ENCODE measurements around the gene RTBDN. TPM values are rescaled to one million over a fixed set of nuclear protein-coding genes. Genes with fewer than 3 reads are reported as not detected.

Gene RTBDN
- polyA plus RNA-seq, 4 donors, result 0.64 to 1.7 (median 0.67) TPM; not detected in 1

GRCh38 chr19:12789098-12789903 is 45.1 kb downstream of the RTBDN start:
- Histone ChIP-seq H3K4me1 (ENCODE audit: control insufficient read depth in 3 of 3, insufficient read depth in 2 of 3, low read depth in 1 of 3, low read length in 2 of 3) (peaks cover 8 to 63% (median 8%) of the 10 kb centered on the region in 3 donors), H3K9me3 (ENCODE audit: control insufficient read depth in 2 of 2, insufficient read depth in 1 of 2, low read depth in 1 of 2, low read length in 1 of 2) (no peaks in the 10 kb centered on the region), H3K4me3 (ENCODE audit: low read depth in 1 of 3, low read length in 3 of 3) (peak overlapping the region; percentile 33 to 97 (median 60)), H3K27ac (ENCODE audit: low read depth in 1 of 3, low read length in 2 of 3) (peak overlapping the region; percentile 98 to 100 (median 99)), H3K27me3 (ENCODE audit: control insufficient read depth in 3 of 3, insufficient read depth in 3 of 3, low read length in 3 of 3) (no peaks in the 10 kb centered on the region), H3K36me3 (ENCODE audit: control insufficient read depth in 3 of 3, insufficient read depth in 2 of 3, low read depth in 1 of 3, low read length in 3 of 3) (peaks cover 0 to 8% (median 0%) of the 10 kb centered on the region in 3 donors)
- FAIRE-seq (no peak), DNase-seq (peak in 1 of 2 donors; percentile 90)
- 0 to 3% (median 1%) methylated on average over 15 to 46 of the region's 46 CpGs for WGBS, 3 donors

- FAIRE-seq, result no peak
- 1 to 3% (median 3%) methylated on average over 12 of the region's 12 CpGs for WGBS, 3 donors
- no peaks in the 10 kb centered on the region for H3K9me3 ChIP-seq (ENCODE audit: control insufficient read depth in 2 of 2, insufficient read depth in 1 of 2, low read depth in 1 of 2, low read length in 1 of 2)
- peak overlapping the region in 2 of 3 donors; percentile 60 for H3K4me3 ChIP-seq (ENCODE audit: low read depth in 1 of 3, low read length in 3 of 3)
- no peaks in the 10 kb centered on the region for H3K27me3 ChIP-seq (ENCODE audit: control insufficient read depth in 3 of 3, insufficient read depth in 3 of 3, low read length in 3 of 3)
- peaks cover 9 to 65% (median 9%) of the 10 kb centered on the region in 3 donors for H3K4me1 ChIP-seq (ENCODE audit: control insufficient read depth in 3 of 3, insufficient read depth in 2 of 3, low read depth in 1 of 3, low read length in 2 of 3)
- H3K36me3 ChIP-seq (ENCODE audit: control insufficient read depth in 3 of 3, insufficient read depth in 2 of 3, low read depth in 1 of 3, low read length in 3 of 3), result peaks cover 0 to 8% (median 0%) of the 10 kb centered on the region in 3 donors
- peak overlapping the region; percentile 98 to 100 (median 99) for H3K27ac ChIP-seq (ENCODE audit: low read depth in 1 of 3, low read length in 2 of 3)
- DNase-seq, result peak; percentile 84 to 92
Measured at GRCh38 chr19:12788682-12789097, 45.7 kb downstream of the RTBDN start.

- DNase-seq, result no peak
- Histone ChIP-seq H3K4me3 (ENCODE audit: low read depth in 1 of 3, low read length in 3 of 3) (peak overlapping the region in 2 of 3 donors; percentile 60), H3K27ac (ENCODE audit: low read depth in 1 of 3, low read length in 2 of 3) (peak overlapping the region; percentile 98 to 100 (median 99)), H3K27me3 (ENCODE audit: control insufficient read depth in 3 of 3, insufficient read depth in 3 of 3, low read length in 3 of 3) (no peaks in the 10 kb centered on the region), H3K4me1 (ENCODE audit: control insufficient read depth in 3 of 3, insufficient read depth in 2 of 3, low read depth in 1 of 3, low read length in 2 of 3) (peaks cover 14 to 70% (median 15%) of the 10 kb centered on the region in 3 donors), H3K36me3 (ENCODE audit: control insufficient read depth in 3 of 3, insufficient read depth in 2 of 3, low read depth in 1 of 3, low read length in 3 of 3) (peaks cover 0 to 8% (median 0%) of the 10 kb centered on the region in 3 donors), H3K9me3 (ENCODE audit: control insufficient read depth in 2 of 2, insufficient read depth in 1 of 2, low read depth in 1 of 2, low read length in 1 of 2) (no peaks in the 10 kb centered on the region)
- 17 to 34% (median 24%) methylated on average over 4 of the region's 4 CpGs for WGBS, 3 donors
- no peak for FAIRE-seq
Measured at GRCh38 chr19:12788042-12788681, 46.2 kb downstream of the RTBDN start.

- H3K9me3 ChIP-seq (ENCODE audit: control insufficient read depth in 2 of 2, insufficient read depth in 1 of 2, low read depth in 1 of 2, low read length in 1 of 2), result no peaks in the 10 kb centered on the region
- H3K4me3 ChIP-seq (ENCODE audit: low read depth in 1 of 3, low read length in 3 of 3), result no peak overlapping the region
- FAIRE-seq (no peak), DNase-seq (no peak)
- 70 to 76% (median 74%) methylated on average over 10 of the region's 10 CpGs for WGBS, 3 donors
- peaks cover 18 to 73% (median 19%) of the 10 kb centered on the region in 3 donors for H3K4me1 ChIP-seq (ENCODE audit: control insufficient read depth in 3 of 3, insufficient read depth in 2 of 3, low read depth in 1 of 3, low read length in 2 of 3)
- H3K27ac ChIP-seq (ENCODE audit: low read depth in 1 of 3, low read length in 2 of 3), result peak overlapping the region; percentile 35 to 100 (median 87)
- H3K27me3 ChIP-seq (ENCODE audit: control insufficient read depth in 3 of 3, insufficient read depth in 3 of 3, low read length in 3 of 3), result no peaks in the 10 kb centered on the region
- H3K36me3 ChIP-seq (ENCODE audit: control insufficient read depth in 3 of 3, insufficient read depth in 2 of 3, low read depth in 1 of 3, low read length in 3 of 3), result peaks cover 0 to 1% (median 0%) of the 10 kb centered on the region in 3 donors
Measured at GRCh38 chr19:12787458-12787857, 46.9 kb downstream of the RTBDN start.

- H3K27ac ChIP-seq (ENCODE audit: low read depth in 1 of 3, low read length in 2 of 3), result peak overlapping the region; percentile 87 to 100 (median 95)
- no peak for FAIRE-seq
- H3K36me3 ChIP-seq (ENCODE audit: control insufficient read depth in 3 of 3, insufficient read depth in 2 of 3, low read depth in 1 of 3, low read length in 3 of 3), result no peaks in the 10 kb centered on the region
- H3K27me3 ChIP-seq (ENCODE audit: control insufficient read depth in 3 of 3, insufficient read depth in 3 of 3, low read length in 3 of 3), result no peaks in the 10 kb centered on the region
- no peak overlapping the region for H3K4me3 ChIP-seq (ENCODE audit: low read depth in 1 of 3, low read length in 3 of 3)
- WGBS, 3 donors, result 82 to 93% (median 87%) methylated on average over 3 of the region's 3 CpGs
- peaks cover 18 to 76% (median 19%) of the 10 kb centered on the region in 3 donors for H3K4me1 ChIP-seq (ENCODE audit: control insufficient read depth in 3 of 3, insufficient read depth in 2 of 3, low read depth in 1 of 3, low read length in 2 of 3)
- H3K9me3 ChIP-seq (ENCODE audit: control insufficient read depth in 2 of 2, insufficient read depth in 1 of 2, low read depth in 1 of 2, low read length in 1 of 2), result no peaks in the 10 kb centered on the region
- peak in 1 of 2 donors; percentile 43 for DNase-seq
Measured at GRCh38 chr19:12786952-12787351, 47.4 kb downstream of the RTBDN start.

- Histone ChIP-seq H3K27ac (ENCODE audit: low read depth in 1 of 3, low read length in 2 of 3) (peak overlapping the region; percentile 87 to 100 (median 95)), H3K4me3 (ENCODE audit: low read depth in 1 of 3, low read length in 3 of 3) (no peak overlapping the region), H3K36me3 (ENCODE audit: control insufficient read depth in 3 of 3, insufficient read depth in 2 of 3, low read depth in 1 of 3, low read length in 3 of 3) (no peaks in the 10 kb centered on the region), H3K27me3 (ENCODE audit: control insufficient read depth in 3 of 3, insufficient read depth in 3 of 3, low read length in 3 of 3) (no peaks in the 10 kb centered on the region), H3K9me3 (ENCODE audit: control insufficient read depth in 2 of 2, insufficient read depth in 1 of 2, low read depth in 1 of 2, low read length in 1 of 2) (no peaks in the 10 kb centered on the region), H3K4me1 (ENCODE audit: control insufficient read depth in 3 of 3, insufficient read depth in 2 of 3, low read depth in 1 of 3, low read length in 2 of 3) (peaks cover 18 to 80% (median 19%) of the 10 kb centered on the region in 3 donors)
- peak; percentile 46 to 62 for DNase-seq
- FAIRE-seq, result no peak
- 17 to 37% (median 23%) methylated on average over 16 to 18 of the region's 18 CpGs for WGBS, 3 donors
Measured at GRCh38 chr19:12786141-12786870, 48.1 kb downstream of the RTBDN start.

- WGBS, 3 donors, result 21 to 47% (median 28%) methylated on average over 4 of the region's 4 CpGs
- Histone ChIP-seq H3K4me1 (ENCODE audit: control insufficient read depth in 3 of 3, insufficient read depth in 2 of 3, low read depth in 1 of 3, low read length in 2 of 3) (peaks cover 18 to 75% (median 19%) of the 10 kb centered on the region in 3 donors), H3K27me3 (ENCODE audit: control insufficient read depth in 3 of 3, insufficient read depth in 3 of 3, low read length in 3 of 3) (no peaks in the 10 kb centered on the region), H3K9me3 (ENCODE audit: control insufficient read depth in 2 of 2, insufficient read depth in 1 of 2, low read depth in 1 of 2, low read length in 1 of 2) (no peaks in the 10 kb centered on the region), H3K36me3 (ENCODE audit: control insufficient read depth in 3 of 3, insufficient read depth in 2 of 3, low read depth in 1 of 3, low read length in 3 of 3) (no peaks in the 10 kb centered on the region), H3K27ac (ENCODE audit: low read depth in 1 of 3, low read length in 2 of 3) (peak overlapping the region; percentile 87 to 100 (median 95)), H3K4me3 (ENCODE audit: low read depth in 1 of 3, low read length in 3 of 3) (no peak overlapping the region)
- no peak for FAIRE-seq
- peak; percentile 70 to 83 for DNase-seq
Measured at GRCh38 chr19:12785431-12786031, 48.8 kb downstream of the RTBDN start.

Measured in small intestine (tissue), 7 donors.